ENCODE data around the gene PAFAH1B1. TPM values are rescaled to one million over a fixed set of nuclear protein-coding genes. Genes with fewer than 3 reads are reported as not detected.

The PAFAH1B1 gene
- total RNA-seq, 1 donor from 2014 or later = 60.8 TPM

DNA sequence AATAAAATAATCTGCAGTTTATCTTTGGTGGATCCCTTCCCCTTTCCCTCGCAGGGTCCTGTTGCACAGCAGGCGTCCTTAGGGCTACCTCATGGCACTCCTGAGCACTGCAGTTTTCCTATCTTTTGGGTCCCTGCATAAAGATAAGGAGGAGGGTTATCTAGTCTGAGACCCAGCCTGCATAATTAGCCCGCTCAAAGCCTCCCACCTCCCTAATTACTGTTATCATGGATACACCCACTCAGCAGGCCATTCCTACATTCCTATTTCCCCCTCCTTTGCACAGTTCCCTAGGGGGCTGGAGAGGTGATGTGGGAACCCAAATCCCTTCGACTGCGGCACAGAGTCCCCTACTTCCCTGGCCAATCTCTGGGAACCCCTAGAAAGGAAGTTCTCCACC, 123.2 kb downstream of the PAFAH1B1 start:
- no peak for DNase-seq (ENCODE audit: low read depth)
- TF ChIP-seq, protein P1, sequence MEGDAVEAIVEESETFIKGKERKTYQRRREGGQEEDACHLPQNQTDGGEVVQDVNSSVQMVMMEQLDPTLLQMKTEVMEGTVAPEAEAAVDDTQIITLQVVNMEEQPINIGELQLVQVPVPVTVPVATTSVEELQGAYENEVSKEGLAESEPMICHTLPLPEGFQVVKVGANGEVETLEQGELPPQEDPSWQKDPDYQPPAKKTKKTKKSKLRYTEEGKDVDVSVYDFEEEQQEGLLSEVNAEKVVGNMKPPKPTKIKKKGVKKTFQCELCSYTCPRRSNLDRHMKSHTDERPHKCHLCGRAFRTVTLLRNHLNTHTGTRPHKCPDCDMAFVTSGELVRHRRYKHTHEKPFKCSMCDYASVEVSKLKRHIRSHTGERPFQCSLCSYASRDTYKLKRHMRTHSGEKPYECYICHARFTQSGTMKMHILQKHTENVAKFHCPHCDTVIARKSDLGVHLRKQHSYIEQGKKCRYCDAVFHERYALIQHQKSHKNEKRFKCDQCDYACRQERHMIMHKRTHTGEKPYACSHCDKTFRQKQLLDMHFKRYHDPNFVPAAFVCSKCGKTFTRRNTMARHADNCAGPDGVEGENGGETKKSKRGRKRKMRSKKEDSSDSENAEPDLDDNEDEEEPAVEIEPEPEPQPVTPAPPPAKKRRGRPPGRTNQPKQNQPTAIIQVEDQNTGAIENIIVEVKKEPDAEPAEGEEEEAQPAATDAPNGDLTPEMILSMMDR (conservative IDR thresholded peaks at IDR 0.05; ENCODE audit: low read depth, low read length) = no peak

DNA sequence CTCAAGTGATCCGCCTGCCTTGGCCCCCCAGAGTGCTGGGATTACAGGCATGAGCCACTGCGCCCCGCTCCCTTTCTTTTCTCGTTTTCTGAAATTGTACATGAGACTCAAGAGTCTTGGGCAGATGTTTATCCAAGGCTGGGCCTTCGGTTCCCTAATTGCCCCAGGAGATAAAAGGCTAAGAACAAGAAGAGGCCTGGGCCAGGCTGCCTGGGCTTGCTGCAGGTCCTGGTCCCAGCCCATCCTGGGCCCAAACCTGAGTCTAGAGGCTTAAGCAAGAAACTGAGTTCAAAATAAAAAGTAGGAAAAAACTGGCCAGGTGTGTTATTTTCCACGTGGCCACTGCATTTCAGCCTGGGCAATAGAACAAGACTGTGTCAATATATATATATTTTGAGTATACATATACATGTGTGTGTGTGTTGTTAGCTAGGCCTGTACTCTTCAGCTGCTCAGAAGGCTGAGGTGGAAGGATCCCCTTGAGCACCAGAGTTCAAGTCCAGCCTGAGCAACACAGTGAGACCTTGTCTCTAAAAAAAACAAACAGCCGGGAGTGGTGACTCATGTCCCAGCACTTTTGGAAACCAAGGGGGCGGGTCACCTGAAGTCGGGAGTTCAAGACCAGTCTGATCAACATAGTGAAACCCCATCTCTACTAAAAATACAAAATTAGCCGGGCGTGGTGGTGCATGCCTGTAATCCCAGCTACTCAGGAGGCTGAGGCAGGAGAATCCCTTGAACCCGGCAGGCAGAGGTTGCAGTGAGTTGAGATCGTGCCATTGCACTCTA, 124.9 kb downstream of the PAFAH1B1 start:
- no peak for DNase-seq (ENCODE audit: low read depth)
- TF ChIP-seq, protein P1 (conservative IDR thresholded peaks at IDR 0.05; ENCODE audit: low read depth, low read length) = no peak

More for the DNA sequence above, 123.2 kb downstream of the PAFAH1B1 start:
- no peak overlapping the region for H3K4me3 ChIP-seq (ENCODE audit: low read depth, low read length)

DNA sequence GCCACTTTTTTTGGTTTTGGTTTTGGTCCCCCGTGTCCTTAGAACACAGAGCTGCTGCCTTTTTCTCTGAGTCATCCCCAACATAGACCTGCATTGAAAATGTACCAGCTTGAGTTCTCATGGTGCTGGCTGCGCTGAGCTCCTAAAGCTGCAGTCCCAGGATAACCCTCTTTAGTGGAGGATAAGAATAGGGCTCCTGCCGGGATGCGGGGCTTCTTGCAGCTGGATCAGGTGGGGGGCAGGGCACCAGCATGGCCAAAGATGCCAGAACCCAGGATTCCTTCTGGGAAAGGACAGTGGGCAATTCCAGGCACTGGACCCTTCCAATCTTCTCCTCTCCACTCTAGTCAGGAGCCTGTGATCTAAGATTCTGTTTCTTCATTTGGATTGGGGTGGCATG, 126.4 kb downstream of the PAFAH1B1 start:
- no peak overlapping the region for H3K4me3 ChIP-seq (ENCODE audit: low read depth, low read length)
- TF ChIP-seq, protein P1 (conservative IDR thresholded peaks at IDR 0.05; ENCODE audit: low read depth, low read length) = no peak
- no peak for DNase-seq (ENCODE audit: low read depth)

More for the DNA sequence above, 124.9 kb downstream of the PAFAH1B1 start:
- no peak overlapping the region for H3K4me3 ChIP-seq (ENCODE audit: low read depth, low read length)

DNA sequence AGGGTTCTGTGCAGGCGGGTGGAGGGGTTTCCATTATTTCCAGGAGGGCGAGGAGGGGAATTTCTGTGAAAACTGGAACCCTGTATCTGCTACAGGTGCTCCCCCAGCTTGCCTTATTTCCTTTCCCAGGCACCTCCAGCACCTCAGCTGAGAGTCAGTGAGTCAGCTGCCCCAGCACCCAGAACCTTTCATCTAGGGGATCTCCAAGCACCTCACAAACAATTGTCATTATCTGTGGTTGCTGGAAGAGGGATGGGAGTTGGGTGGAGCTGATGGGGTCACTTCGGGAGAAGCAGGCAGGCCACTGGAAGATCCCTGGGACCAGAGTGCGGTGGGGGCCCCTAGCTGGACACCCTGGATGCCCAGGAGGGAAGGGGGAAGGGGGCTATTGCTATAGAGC, 128.1 kb downstream of the PAFAH1B1 start:
- TF ChIP-seq, protein P1 (conservative IDR thresholded peaks at IDR 0.05; ENCODE audit: low read depth, low read length) = no peak
- no peak overlapping the region for H3K4me3 ChIP-seq (ENCODE audit: low read depth, low read length)
- no peak for DNase-seq (ENCODE audit: low read depth)

DNA sequence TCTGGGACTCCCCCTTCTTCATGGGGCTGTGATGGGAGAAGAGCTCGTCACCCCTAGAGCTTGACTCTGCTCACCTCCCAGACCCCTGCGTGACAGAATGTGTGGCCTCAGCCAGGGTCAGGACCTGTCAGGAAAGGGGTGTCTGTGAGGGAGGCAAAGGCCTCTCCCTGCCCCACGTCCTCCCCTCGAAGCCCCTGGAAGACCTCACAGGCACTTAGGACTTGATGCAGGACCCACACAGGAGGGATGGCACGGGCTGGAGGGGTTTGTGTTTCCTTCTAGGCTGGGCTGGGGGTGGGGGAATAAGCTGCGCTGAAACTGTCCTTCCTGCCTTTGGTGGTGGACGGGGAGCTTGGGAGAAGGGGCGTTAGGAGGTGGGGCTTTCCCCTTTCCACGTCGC, 129.2 kb downstream of the PAFAH1B1 start:
- no peak for DNase-seq (ENCODE audit: low read depth)
- TF ChIP-seq, protein P1 (conservative IDR thresholded peaks at IDR 0.05; ENCODE audit: low read depth, low read length) = no peak

DNA sequence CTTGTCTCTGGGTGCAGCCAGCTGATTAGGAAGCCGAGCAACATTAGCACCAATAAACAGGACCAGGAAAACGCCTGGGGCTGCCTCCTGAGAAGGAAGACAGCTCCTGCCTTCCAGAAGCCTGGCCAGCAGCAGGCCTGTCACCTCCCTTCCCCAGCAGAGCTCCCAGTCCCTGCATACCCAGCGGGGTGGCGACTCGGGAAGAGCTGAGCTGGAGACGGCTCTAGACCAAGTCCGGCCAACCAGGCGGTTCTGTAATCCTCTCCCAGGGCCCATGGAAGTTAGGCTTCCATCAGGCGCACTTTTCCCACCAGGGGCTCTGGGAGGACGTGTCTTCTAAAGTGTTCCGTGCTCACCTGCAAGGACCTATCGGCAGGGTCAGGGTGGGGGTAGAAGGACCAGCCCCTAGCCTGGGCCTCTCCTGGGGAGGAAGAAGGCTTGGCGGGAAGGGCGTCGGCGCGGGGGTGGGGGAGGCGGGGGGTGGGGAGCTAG, 130.1 kb downstream of the PAFAH1B1 start:
- no peak overlapping the region for H3K4me3 ChIP-seq (ENCODE audit: low read depth, low read length)
- TF ChIP-seq, protein P1 (conservative IDR thresholded peaks at IDR 0.05; ENCODE audit: low read depth, low read length) = no peak
- DNase-seq (ENCODE audit: low read depth) = no peak

More for the DNA sequence above, 129.2 kb downstream of the PAFAH1B1 start:
- no peak overlapping the region for H3K4me3 ChIP-seq (ENCODE audit: low read depth, low read length)

Data from epithelial cell of proximal tubule (primary cell).